ENCODE results near the gene MAP7.

DNA sequence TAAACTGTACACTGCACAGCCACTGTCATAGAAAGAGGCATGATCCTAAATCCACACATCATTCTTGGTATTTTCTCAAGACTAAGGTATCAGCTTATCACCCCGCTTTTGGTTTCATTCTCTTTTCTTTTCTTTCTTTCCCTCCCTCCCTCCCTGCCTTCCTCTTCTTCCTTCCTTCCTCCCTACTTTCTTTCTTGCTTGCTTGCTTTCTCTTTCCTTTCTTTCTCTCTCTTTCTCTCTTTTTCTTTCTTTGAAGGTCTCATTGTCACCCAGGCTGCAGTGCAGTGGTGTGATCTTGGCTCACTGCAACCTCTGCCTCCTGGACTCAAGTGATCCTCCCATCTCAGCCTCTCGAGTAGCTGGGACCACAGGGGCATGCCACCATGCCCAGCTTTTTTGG, 81.1 kb downstream of the MAP7 start:
- TF ChIP-seq POLR2AphosphoS5 (IDR thresholded peaks at IDR 0.05; ENCODE audit: low read depth, low read length) (no peak), POLR2A (IDR thresholded peaks at IDR 0.05; ENCODE audit: low read depth, low read length) (no peak), TAF1 (IDR thresholded peaks at IDR 0.05; ENCODE audit: borderline replicate concordance, low read depth, low read length) (no peak)

All from GM12892 (cell line).